Effector CD4-positive, alpha-beta T cell (primary cell): ENCODE results near the gene COL11A1.
"Not testable (repeated sequence)": the region's sequence is repeated elsewhere in the genome, so short reads cannot be mapped to it uniquely, and the experiment has no call there.

ENCODE experiments used
- DNase-seq: peaks from one replicate; pipeline ENCODE4 v3.0.0-alpha.2; 2020

The COL11A1 gene

GRCh38 chr1:103075316-103076000, 32.9 kb downstream of the COL11A1 start:
- DNase-seq, result no peak

DNA sequence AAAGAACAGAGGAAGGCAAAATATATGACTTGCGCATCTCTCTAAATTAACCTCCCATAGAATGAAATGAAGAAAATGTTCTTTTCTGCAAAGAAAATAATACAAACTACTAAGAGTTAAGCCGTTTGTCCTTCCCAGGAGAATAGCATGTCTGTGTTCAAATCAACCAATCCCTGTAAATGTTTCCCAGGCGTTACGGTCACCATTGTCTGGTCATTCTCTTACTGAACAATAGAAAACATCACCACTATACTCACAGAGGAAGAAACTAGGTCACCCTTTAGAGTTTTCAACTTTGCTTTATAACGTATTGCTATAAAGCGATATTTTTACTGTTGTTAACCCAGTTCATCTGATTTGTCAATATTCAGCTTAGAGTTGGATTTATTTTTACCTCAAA, 34.1 kb downstream of the COL11A1 start:
- DNase-seq, result no peak

DNA sequence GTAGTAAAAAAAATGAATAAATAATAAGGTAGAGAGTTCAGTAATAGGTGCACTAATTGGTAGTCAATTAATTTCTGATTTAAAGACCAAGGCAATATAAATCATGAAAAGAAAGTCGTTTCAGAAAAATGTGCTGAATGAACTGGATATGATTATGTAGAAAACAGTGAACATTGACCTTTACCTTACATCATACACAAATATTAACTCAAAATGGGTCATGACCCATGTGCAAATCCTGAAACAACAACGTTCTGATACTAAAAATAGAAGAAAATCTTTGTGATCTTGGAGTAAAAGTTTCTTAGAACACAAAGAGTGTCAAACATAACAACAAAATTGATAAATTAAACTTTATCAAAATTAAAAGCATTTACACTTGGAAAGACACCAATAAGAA, 39.1 kb downstream of the COL11A1 start:
- no peak for DNase-seq

- DNase-seq, result no peak
Observed at GRCh38 chr1:103063921-103064320, 44.4 kb downstream of the COL11A1 start.

GRCh38 chr1:103058391-103058790, 49.9 kb downstream of the COL11A1 start:
- DNase-seq, result no peak

- no peak for DNase-seq
Observed at GRCh38 chr1:103056423-103056822, 51.9 kb downstream of the COL11A1 start.

GRCh38 chr1:103028110-103028509, 80.2 kb downstream of the COL11A1 start:
- DNase-seq, result not testable (repeated sequence)

DNA sequence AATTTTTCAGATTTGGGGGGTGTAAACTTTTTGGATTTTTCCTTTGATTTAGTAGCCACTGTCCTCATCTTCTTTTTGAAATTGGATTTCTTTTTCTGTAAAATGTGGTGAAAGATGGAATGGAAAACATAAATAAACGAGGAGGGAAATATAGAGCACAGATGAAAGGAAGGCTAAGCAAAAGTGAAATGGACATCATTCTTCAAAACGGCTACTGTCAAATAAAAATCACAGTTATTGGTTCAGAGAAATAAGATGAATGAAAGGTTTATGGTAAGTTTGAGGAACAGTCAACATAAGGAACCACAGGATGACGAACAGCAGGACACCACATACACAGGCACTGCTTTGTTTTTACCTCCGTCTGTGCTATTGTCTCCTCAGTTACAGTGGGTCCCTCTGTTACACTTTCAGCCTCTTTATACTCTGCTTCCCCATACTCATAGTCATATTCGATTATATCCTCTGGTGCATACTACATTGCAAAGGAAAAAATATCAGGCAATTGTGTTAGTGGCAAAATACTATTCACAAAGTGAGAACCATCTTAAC, 82.4 kb downstream of the COL11A1 start:
- no peak for DNase-seq

DNA sequence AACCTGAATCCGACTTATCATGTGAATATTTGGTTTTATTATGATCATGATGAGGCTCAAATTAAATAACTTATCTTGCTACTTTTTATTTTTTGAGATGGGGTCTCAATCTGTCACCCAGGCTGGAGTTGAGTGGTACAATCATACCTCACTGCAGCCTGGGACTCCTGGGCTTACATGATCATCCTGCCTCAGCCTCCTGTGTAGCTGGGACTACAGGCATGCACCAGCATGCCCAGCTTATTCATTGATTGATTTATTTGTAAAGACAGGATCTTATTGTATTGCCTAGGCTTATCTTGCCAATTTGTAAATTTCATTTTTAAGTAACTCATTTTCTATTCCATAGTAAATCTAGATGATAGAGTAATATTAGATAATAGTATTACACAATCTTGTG, 84.3 kb downstream of the COL11A1 start:
- DNase-seq, result no peak

GRCh38 chr1:103002005-103002404, 106.3 kb downstream of the COL11A1 start:
- no peak for DNase-seq

GRCh38 chr1:102978874-102979273, 129.4 kb downstream of the COL11A1 start:
- no peak for DNase-seq

GRCh38 chr1:102977292-102977691, 131.0 kb downstream of the COL11A1 start:
- DNase-seq, result no peak

- DNase-seq, result no peak
Observed at GRCh38 chr1:102970496-102971078, 137.7 kb downstream of the COL11A1 start.

- DNase-seq, result no peak
Observed at GRCh38 chr1:102967786-102968185, 140.5 kb downstream of the COL11A1 start.

DNA sequence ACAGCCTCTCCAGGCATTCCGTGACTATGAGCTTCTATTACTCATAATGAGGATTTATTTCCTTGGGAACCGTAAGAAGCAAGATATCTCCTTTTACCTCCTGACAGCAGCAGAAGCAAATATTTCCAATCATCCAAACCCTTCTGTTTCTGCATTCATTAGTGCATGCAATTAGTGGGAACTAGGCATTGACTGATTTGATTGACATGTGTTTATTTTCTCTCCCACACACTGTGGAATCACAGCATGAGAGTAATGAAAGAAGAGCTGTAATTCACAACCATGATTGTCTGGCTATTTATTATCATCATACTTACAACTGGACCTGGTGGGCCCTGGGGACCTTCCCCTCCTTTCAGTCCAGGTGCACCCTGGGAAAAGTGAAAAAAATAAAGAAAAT, 146.8 kb downstream of the COL11A1 start:
- no peak for DNase-seq

DNA sequence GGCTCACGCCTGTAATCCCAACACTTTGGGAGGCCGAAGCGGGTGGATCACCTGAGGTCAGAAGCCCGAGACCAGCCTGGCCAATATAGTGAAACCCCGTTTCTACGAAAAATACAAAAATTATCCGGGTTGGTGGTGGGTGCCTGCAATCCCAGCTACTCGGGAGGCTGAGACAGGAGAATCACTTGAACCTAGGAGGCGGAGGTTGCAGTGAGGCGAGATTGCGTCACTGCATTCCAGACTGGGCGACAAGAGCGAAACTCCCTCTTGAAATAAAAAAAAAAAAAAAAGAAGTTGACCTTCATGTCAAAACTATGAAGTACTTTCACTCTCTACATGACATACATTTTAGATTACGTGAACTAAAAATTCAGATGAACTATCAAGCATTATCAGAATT, 153.7 kb downstream of the COL11A1 start:
- no peak for DNase-seq

DNA sequence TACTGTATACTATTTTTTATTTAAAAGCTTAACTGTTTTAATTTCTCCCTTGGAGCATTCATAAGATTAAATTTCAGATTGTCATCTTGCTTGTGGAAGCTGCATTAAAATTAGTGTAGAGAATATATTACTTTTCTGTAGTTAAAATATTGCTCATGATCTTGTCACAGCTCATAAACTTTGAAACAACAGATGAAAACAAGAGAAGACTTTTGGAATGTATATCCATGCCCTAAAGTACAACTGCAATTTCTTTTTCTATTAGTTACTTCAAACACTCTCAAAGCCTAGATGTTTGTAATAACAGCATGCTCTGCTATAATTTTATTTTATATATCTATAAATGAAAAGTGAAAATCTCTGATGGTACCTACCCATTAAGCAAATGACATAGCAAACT, 155.9 kb downstream of the COL11A1 start:
- DNase-seq, result no peak

DNA sequence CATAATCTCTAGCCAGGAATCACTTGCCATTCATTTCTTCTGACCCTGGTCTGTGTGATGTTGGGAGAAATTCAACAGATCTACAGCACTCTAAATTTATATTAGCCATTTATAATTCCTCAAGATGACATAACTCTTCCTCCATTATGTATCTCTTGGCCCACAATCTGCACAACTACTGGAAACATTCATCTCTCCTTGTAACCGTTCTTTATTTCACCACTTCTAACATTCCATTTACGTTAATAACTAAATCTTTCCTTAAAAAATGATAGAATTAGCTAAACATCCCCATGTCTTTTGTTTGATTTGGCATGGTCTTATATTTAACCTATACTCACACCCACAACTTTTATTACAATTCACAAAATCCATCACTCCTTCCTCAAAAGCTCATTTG, 166.0 kb downstream of the COL11A1 start:
- no peak for DNase-seq

- DNase-seq, result no peak
Observed at GRCh38 chr1:102941366-102941947, 166.9 kb downstream of the COL11A1 start.

DNA sequence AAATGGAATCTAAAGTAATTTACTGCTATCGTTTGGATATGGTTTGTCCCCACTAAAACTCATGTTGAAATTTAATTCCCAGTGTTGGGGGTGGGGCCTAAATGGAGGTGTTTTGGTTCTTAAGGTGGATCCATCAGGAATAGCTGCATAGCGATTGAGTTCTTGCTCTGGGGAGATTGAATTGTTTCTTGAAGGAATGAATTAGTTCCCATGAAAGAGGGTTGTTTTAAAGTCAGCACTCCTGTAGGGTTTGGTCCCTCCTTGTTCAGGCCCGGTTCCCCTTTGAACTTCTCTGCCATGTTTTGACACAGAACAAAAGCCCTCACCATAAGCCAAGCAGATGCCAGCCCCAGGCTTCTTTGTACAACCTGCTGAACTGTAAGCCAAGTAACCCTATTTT, 170.9 kb downstream of the COL11A1 start:
- DNase-seq, result no peak

DNA sequence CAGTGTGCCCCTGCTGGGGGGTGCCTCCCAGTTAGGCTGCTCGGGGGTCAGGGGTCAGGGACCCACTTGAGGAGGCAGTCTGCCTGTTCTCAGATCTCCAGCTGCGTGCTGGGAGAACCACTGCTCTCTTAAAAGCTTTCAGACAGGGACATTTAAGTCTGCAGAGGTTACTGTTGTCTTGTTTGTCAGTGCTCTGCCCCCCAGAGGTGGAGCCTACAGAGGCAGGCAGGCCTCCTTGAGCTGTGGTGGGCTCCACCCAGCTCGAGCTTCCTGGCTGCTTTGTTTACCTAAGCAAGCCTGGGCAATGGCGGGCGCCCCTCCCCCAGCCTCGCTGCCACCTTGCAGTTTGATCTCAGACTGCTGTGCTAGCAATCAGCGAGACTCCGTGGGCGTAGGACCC, 175.0 kb downstream of the COL11A1 start:
- DNase-seq, result not testable (repeated sequence)

GRCh38 chr1:102919659-102920058, 188.7 kb downstream of the COL11A1 start:
- no peak for DNase-seq

DNA sequence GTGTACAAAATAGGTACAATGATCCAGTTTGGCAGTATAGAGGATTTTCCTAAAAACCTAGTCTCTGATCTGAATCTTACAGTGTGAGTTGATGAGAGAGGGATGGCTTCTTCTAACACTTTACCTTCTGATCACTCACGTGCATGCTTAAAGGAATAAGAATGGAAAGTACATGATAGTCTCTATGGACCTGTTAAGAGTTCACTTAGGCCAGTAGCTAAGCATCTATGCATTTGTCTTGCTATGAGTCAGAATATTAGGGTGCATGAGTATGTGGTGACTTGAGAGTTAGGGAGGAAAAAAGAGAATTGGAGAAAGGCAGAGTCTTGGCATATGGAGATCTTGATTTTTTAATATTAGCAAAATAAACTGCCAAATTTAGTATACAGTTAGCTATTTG, 206.3 kb downstream of the COL11A1 start:
- DNase-seq, result no peak

- no peak for DNase-seq
Observed at GRCh38 chr1:102899935-102900334, 208.4 kb downstream of the COL11A1 start.
